Esophagus squamous epithelium (tissue), 4 donors: ENCODE results near the gene SIRPA.

Source experiments
- POLR2A ChIP-seq, 4 donors: fragments of 450-650 bp; IDR thresholded peaks; one replicate each; pipeline ENCODE4 v1.6.1; 2017; ENCODE audit warnings: antibody characterized with exemption in 4 of 4, mild to moderate bottlenecking in 4 of 4, moderate library complexity in 3 of 4
- TF ChIP-seq, protein P1 (sequence below), 6 experiments: fragments of 450-650 bp in 4 of 6; fragments of 200-600 bp in 2 of 6; sonication (generic) in 2 of 6; IDR thresholded peaks; one replicate each; pipeline ENCODE4 v1.5.1; 2016 to 2019; ENCODE audit warnings: antibody characterized with exemption in 6 of 6, mild to moderate bottlenecking in 4 of 6, moderate library complexity in 4 of 6

DNA sequence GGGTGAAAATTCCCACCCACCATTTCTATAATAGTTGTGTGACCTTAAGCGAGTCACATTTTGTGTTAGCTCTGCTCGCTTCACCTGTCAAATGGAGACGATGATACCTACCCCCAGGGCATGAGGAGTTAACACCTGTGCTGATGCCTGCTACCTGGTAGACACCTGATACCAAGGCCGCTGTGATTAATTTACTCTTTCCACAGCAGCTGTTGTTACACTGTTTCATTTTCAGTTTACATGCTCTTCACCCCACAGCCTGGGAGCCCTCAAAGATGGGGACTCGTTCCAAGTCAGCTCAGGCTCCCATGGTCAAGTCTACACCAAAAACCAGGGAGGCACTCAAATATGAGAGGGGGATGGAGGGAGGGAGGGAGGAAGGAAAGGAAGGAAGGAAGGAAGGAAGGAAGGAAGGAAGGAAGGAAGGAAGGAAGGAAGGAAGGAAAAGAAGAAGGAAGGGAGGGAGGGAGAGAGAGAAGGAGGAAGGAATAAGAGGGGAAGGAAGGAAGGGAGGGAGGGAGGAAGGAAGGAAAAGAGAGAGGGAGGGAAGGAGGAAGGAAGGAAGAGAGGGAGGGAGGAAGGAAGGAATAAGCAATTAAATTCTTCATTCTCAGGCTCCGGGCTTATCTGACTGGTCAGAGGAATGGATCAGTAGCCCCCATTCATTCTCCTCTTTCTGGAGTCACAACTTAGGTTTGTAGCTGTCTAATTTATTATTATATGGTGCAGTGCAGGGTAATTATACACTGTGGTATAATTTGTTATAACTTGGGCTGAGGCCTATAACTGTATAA is 57.7 kb downstream of the SIRPA start:
- TF ChIP-seq, protein P1, sequence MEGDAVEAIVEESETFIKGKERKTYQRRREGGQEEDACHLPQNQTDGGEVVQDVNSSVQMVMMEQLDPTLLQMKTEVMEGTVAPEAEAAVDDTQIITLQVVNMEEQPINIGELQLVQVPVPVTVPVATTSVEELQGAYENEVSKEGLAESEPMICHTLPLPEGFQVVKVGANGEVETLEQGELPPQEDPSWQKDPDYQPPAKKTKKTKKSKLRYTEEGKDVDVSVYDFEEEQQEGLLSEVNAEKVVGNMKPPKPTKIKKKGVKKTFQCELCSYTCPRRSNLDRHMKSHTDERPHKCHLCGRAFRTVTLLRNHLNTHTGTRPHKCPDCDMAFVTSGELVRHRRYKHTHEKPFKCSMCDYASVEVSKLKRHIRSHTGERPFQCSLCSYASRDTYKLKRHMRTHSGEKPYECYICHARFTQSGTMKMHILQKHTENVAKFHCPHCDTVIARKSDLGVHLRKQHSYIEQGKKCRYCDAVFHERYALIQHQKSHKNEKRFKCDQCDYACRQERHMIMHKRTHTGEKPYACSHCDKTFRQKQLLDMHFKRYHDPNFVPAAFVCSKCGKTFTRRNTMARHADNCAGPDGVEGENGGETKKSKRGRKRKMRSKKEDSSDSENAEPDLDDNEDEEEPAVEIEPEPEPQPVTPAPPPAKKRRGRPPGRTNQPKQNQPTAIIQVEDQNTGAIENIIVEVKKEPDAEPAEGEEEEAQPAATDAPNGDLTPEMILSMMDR (IDR thresholded peaks at IDR 0.05): no peak
- no peak for TF ChIP-seq POLR2A (IDR thresholded peaks at IDR 0.05)
